Measurements from ENCODE around the gene UBE2J2. TPM values are rescaled to one million over a fixed set of nuclear protein-coding genes. Genes with fewer than 3 reads are reported as not detected.
"Not testable (repeated sequence)": the region's sequence is repeated elsewhere in the genome, so short reads cannot be mapped to it uniquely, and the experiment has no call there.

Gene UBE2J2
- total and polyA plus RNA-seq, 7 donors, result 32.4 to 63.6 (median 34.2) TPM

DNA sequence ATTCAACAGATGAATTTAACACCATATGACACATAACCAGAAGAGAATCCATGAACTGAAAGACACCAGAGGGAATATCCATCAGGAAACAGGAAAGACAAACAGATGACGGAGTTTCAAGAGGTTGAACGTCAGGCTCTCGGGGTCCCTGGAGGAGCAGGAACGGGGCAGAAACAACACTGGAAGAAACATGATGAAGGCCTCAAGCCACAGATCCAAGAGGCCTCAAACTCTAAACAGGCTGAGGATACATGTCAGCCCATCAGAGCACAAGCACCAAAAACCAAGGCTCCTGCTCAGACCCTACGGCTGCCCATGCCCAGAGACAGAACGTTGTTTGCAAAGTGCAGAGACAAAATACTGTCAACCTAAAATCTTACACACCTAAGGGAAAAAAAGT lies 43.8 kb upstream of the UBE2J2 start:
- H3K4me1 ChIP-seq, result peaks cover 0 to 65% (median 59%) of the 10 kb centered on the region in 4 donors
- no peaks in the 10 kb centered on the region for H3K27me3 ChIP-seq
- DNase-seq, result no peak
- peak overlapping the region; percentile 84 to 90 (median 86) for H3K27ac ChIP-seq
- TF ChIP-seq POLR2A (IDR thresholded peaks at IDR 0.05) (no peak), POLR2AphosphoS5 (IDR thresholded peaks at IDR 0.05) (no peak), EP300 (IDR thresholded peaks at IDR 0.05) (no peak)
- TF ChIP-seq, protein P1, sequence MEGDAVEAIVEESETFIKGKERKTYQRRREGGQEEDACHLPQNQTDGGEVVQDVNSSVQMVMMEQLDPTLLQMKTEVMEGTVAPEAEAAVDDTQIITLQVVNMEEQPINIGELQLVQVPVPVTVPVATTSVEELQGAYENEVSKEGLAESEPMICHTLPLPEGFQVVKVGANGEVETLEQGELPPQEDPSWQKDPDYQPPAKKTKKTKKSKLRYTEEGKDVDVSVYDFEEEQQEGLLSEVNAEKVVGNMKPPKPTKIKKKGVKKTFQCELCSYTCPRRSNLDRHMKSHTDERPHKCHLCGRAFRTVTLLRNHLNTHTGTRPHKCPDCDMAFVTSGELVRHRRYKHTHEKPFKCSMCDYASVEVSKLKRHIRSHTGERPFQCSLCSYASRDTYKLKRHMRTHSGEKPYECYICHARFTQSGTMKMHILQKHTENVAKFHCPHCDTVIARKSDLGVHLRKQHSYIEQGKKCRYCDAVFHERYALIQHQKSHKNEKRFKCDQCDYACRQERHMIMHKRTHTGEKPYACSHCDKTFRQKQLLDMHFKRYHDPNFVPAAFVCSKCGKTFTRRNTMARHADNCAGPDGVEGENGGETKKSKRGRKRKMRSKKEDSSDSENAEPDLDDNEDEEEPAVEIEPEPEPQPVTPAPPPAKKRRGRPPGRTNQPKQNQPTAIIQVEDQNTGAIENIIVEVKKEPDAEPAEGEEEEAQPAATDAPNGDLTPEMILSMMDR (IDR thresholded peaks at IDR 0.05), result no peak
- intact Hi-C loops (cut with DNase I), result no loop called here
- H3K4me3 ChIP-seq, result no peak overlapping the region
- no peaks in the 10 kb centered on the region for H3K9me3 ChIP-seq
- 90 to 92% methylated on average over 6 of the region's 6 CpGs for WGBS, 2 donors
- peaks cover 28 to 65% (median 35%) of the 10 kb centered on the region in 4 donors for H3K36me3 ChIP-seq

DNA sequence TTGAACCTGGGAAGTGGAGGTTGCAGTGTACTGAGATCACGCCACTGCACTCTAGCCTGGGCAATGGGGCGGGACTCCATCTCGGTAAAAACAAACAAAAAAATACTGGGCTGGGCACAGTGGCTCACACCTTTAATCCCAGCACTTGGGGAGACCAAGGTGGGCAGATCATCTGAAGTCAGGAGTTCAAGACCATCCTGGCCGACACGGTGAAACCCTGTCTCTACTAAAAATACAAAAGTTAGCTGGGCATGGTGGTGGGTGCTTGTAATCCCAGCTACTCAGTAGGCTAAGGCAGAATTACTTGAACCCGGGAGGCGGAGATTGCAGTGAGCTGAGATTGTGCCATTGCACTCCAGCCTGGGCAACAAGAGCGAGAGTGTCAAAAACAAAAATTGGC lies 42.5 kb upstream of the UBE2J2 start:
- H3K4me1 ChIP-seq, result peaks cover 0 to 53% (median 47%) of the 10 kb centered on the region in 4 donors
- 78 to 91% methylated on average over 8 of the region's 8 CpGs for whole genome bisulfite sequencing, 2 donors

DNA sequence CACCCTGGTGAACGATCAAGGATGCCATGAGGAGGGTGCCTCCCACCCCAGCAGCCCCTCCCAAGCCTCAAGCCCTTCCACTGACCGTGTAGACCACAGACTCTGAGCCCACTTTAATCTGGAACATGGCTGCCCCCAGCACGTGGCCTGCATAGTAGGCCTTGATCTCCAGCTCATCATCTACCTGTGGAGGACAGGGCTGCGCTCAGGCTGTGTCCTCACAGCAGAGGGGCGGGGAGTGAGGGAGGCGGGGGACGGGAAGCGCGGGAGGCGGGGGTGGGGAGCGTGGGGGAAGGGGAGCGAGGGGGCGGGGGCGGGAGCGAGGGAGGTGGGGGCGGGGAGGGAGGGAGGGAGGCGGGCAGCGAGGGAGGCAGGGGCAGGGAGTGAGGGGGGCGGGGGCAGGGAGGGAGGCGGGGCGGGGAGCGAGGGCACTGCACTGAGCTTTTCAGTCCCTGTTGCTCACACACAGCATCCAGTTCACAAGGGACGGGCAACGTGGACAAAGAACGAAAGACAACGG lies 41.8 kb upstream of the UBE2J2 start:
- Histone ChIP-seq H3K27ac (peak overlapping the region; percentile 84 to 90 (median 86)), H3K27me3 (no peaks in the 10 kb centered on the region), H3K9me3 (no peaks in the 10 kb centered on the region), H3K4me1 (peaks cover 0 to 45% (median 40%) of the 10 kb centered on the region in 4 donors), H3K4me3 (no peak overlapping the region), H3K36me3 (peaks cover 34 to 72% (median 41%) of the 10 kb centered on the region in 4 donors)
- no peak for DNase-seq
- WGBS, 2 donors, result 83 to 85% methylated on average over 25 to 26 of the region's 26 CpGs
- TF ChIP-seq POLR2AphosphoS5 (IDR thresholded peaks at IDR 0.05) (no peak), EP300 (IDR thresholded peaks at IDR 0.05) (no peak), POLR2A (IDR thresholded peaks at IDR 0.05) (no peak)
- TF ChIP-seq, protein P1 (IDR thresholded peaks at IDR 0.05), result no peak
- intact Hi-C loops (cut with DNase I), result no loop called here

More for the DNA sequence above, 42.5 kb upstream of the UBE2J2 start:
- H3K4me3 ChIP-seq; intact Hi-C loops (cut with DNase I); H3K9me3 ChIP-seq; H3K27me3 ChIP-seq; DNase-seq: not testable (repeated sequence)
- peaks cover 34 to 69% (median 38%) of the 10 kb centered on the region in 4 donors for H3K36me3 ChIP-seq
- peak overlapping the region; percentile 84 to 90 (median 86) for H3K27ac ChIP-seq

DNA sequence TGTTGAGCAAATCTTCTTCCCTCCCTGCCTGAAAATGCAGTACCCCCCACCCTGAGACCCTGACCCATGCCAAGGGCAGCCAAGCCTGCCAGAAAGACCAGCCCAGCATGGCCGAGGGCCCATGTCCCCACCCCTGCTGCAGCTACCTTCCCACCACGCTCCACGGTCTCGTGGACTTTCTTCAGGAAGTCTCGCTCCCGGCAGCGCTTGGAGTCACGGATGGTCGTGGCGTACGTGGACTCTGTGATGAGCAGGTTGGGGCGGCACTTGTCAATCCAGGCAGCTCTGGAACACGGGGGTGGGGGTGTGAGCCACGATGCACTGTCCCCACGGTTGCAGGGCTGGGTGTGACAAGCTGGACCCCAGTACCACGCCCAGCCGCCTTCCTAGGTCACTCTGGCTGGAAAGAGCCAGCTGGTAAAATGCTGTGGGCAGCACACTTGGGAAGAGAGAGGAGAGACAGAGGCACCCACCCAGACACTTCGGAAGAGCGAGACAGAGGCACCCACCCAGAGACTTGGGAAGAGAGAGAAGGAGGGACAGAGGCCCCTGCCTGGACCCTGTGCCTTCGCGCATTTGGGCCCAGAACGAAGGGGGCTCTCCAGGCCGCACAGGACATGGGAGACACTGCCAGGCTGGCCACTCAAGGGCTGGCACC lies 41.2 kb upstream of the UBE2J2 start:
- 90 to 93% methylated on average over 23 of the region's 23 CpGs for WGBS, 2 donors
- no peak for DNase-seq
- no peak overlapping the region for H3K4me3 ChIP-seq
- peaks cover 27 to 72% (median 40%) of the 10 kb centered on the region in 4 donors for H3K36me3 ChIP-seq
- peak overlapping the region; percentile 2 to 84 (median 52) for H3K27ac ChIP-seq
- TF ChIP-seq POLR2A (IDR thresholded peaks at IDR 0.05), result no peak
- no peaks in the 10 kb centered on the region for H3K9me3 ChIP-seq
- peaks cover 0 to 49% (median 42%) of the 10 kb centered on the region in 4 donors for H3K4me1 ChIP-seq
- H3K27me3 ChIP-seq, result no peaks in the 10 kb centered on the region
- intact Hi-C loops (cut with DNase I), result no loop called here

DNA sequence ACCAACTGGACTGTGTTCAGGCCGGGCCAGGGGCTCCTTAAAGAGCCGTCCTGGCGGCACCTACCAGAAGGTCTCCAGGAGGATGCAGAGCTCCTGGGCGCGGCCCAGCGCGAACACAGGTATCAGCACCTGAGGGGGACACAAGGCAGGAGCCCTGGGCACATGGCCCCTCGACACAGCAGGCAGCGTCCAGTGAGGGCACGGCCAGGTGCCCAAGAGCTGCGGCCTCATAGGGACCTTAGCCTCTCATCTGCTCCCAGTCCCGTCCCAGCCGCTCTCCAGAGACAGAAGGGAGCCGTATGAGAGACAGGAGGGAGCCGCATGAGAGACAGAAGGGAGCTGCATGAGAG lies 40.6 kb upstream of the UBE2J2 start:
- Histone ChIP-seq H3K4me3 (no peak overlapping the region), H3K9me3 (no peaks in the 10 kb centered on the region)

More for the DNA sequence above, 40.6 kb upstream of the UBE2J2 start:
- intact Hi-C loops (cut with DNase I), result no loop called here
- no peaks in the 10 kb centered on the region for H3K27me3 ChIP-seq
- no peak for TF ChIP-seq POLR2AphosphoS5 (IDR thresholded peaks at IDR 0.05)
- TF ChIP-seq EP300 (IDR thresholded peaks at IDR 0.05), result no peak
- TF ChIP-seq POLR2A (IDR thresholded peaks at IDR 0.05), result no peak
- TF ChIP-seq, protein P1 (IDR thresholded peaks at IDR 0.05), result no peak
- WGBS, 2 donors, result 94 to 96% methylated on average over 15 of the region's 15 CpGs
- H3K4me1 ChIP-seq, result peaks cover 0 to 50% (median 45%) of the 10 kb centered on the region in 4 donors
- H3K36me3 ChIP-seq, result peaks cover 24 to 67% (median 40%) of the 10 kb centered on the region in 4 donors
- H3K27ac ChIP-seq, result no peak overlapping the region
- no peak for DNase-seq
